K562 (cell line): ENCODE data around the gene PRDM1. TPM values are rescaled to one million over a fixed set of nuclear protein-coding genes. Genes with fewer than 3 reads are reported as not detected.

Experiments used
- polyA plus RNA-seq, 8 experiments: library from polyadenylated mRNA; depleted of rRNA in 4 of 8; stranded (reverse) in 5 of 8; unstranded in 3 of 8; fragments of >200 nt; fragmentation: Nextera tagmentation in 2 of 8; fragmentation: Illumina TruSeq in 1 of 8; extraction: Ambion mirVana in 2 of 8; extraction: Trizol in 1 of 8; gene quantifications; 2 replicates each; pipeline versions ENCODE4 v1.2.1 to v1.2.3, GENCODE V29; 2011 to 2014; ENCODE audit warnings: inconsistent platforms in 1 of 8, missing spikeins in 1 of 8
- total RNA-seq, 7 experiments: library from RNA; depleted of rRNA in 6 of 7; stranded (reverse); fragments of >200 nt in 6 of 7; fragmentation: Illumina TruSeq in 2 of 7; extraction: Trizol in 2 of 7; gene quantifications; 2 replicates each; pipeline versions ENCODE4 v1.2.1 to v1.2.3, GENCODE V29; 2011 to 2021; ENCODE audit warnings: low replicate concordance in 1 of 7
- TF ChIP-seq, protein P1 (sequence below): fragments of 450-650 bp; IDR thresholded peaks from 2 replicates; pipeline ENCODE4 v1.6.1; 2016; ENCODE audit warnings: mild to moderate bottlenecking, moderate library complexity

Gene PRDM1
- total and polyA plus RNA-seq, 9 of the 15 experiments (the other 6 are each of a cell fraction or from before 2014, with no cell fraction given): 0.09 to 0.89 (median 0.27) TPM

DNA sequence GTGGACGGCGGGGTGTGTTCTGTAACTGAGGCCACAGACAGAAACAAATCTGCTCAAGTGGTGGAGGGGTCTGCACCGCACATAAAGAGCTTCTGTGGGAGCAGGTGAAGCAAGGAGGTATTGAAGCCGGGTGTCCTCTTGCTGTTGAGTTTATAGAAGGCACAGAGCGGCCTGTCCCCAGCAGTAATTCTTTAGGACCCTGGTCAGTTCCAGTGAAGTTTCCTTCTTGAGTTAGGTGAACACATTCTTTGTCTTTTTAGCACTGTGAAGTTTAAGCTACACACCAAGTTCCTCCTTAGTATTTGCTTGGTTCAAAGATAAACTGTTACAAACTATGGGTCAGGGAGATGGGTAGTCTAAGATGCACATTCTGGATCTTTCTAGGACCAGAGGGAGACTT is 6.1 kb downstream of the PRDM1 start (continued):
- TF ChIP-seq, protein P1, sequence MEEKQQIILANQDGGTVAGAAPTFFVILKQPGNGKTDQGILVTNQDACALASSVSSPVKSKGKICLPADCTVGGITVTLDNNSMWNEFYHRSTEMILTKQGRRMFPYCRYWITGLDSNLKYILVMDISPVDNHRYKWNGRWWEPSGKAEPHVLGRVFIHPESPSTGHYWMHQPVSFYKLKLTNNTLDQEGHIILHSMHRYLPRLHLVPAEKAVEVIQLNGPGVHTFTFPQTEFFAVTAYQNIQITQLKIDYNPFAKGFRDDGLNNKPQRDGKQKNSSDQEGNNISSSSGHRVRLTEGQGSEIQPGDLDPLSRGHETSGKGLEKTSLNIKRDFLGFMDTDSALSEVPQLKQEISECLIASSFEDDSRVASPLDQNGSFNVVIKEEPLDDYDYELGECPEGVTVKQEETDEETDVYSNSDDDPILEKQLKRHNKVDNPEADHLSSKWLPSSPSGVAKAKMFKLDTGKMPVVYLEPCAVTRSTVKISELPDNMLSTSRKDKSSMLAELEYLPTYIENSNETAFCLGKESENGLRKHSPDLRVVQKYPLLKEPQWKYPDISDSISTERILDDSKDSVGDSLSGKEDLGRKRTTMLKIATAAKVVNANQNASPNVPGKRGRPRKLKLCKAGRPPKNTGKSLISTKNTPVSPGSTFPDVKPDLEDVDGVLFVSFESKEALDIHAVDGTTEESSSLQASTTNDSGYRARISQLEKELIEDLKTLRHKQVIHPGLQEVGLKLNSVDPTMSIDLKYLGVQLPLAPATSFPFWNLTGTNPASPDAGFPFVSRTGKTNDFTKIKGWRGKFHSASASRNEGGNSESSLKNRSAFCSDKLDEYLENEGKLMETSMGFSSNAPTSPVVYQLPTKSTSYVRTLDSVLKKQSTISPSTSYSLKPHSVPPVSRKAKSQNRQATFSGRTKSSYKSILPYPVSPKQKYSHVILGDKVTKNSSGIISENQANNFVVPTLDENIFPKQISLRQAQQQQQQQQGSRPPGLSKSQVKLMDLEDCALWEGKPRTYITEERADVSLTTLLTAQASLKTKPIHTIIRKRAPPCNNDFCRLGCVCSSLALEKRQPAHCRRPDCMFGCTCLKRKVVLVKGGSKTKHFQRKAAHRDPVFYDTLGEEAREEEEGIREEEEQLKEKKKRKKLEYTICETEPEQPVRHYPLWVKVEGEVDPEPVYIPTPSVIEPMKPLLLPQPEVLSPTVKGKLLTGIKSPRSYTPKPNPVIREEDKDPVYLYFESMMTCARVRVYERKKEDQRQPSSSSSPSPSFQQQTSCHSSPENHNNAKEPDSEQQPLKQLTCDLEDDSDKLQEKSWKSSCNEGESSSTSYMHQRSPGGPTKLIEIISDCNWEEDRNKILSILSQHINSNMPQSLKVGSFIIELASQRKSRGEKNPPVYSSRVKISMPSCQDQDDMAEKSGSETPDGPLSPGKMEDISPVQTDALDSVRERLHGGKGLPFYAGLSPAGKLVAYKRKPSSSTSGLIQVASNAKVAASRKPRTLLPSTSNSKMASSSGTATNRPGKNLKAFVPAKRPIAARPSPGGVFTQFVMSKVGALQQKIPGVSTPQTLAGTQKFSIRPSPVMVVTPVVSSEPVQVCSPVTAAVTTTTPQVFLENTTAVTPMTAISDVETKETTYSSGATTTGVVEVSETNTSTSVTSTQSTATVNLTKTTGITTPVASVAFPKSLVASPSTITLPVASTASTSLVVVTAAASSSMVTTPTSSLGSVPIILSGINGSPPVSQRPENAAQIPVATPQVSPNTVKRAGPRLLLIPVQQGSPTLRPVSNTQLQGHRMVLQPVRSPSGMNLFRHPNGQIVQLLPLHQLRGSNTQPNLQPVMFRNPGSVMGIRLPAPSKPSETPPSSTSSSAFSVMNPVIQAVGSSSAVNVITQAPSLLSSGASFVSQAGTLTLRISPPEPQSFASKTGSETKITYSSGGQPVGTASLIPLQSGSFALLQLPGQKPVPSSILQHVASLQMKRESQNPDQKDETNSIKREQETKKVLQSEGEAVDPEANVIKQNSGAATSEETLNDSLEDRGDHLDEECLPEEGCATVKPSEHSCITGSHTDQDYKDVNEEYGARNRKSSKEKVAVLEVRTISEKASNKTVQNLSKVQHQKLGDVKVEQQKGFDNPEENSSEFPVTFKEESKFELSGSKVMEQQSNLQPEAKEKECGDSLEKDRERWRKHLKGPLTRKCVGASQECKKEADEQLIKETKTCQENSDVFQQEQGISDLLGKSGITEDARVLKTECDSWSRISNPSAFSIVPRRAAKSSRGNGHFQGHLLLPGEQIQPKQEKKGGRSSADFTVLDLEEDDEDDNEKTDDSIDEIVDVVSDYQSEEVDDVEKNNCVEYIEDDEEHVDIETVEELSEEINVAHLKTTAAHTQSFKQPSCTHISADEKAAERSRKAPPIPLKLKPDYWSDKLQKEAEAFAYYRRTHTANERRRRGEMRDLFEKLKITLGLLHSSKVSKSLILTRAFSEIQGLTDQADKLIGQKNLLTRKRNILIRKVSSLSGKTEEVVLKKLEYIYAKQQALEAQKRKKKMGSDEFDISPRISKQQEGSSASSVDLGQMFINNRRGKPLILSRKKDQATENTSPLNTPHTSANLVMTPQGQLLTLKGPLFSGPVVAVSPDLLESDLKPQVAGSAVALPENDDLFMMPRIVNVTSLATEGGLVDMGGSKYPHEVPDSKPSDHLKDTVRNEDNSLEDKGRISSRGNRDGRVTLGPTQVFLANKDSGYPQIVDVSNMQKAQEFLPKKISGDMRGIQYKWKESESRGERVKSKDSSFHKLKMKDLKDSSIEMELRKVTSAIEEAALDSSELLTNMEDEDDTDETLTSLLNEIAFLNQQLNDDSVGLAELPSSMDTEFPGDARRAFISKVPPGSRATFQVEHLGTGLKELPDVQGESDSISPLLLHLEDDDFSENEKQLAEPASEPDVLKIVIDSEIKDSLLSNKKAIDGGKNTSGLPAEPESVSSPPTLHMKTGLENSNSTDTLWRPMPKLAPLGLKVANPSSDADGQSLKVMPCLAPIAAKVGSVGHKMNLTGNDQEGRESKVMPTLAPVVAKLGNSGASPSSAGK: no peak
